HFFc6 (cell line): Measurements from ENCODE around the gene CRTC3. TPM values are rescaled to one million over a fixed set of nuclear protein-coding genes. Genes with fewer than 3 reads are reported as not detected.

ENCODE experiments used
- DNase-seq: peaks from one replicate; pipeline ENCODE4 v3.0.0-alpha.2; 2018
- H3K27ac Mint-ChIP-seq: 2 replicates; pipeline ENCODE4 v1.8.0; 2020; ENCODE audit warnings: mild to moderate bottlenecking, mixed read lengths
- H3K27me3 Mint-ChIP-seq: 2 replicates; pipeline ENCODE4 v1.8.0; 2021; ENCODE audit warnings: mild to moderate bottlenecking, moderate library complexity, mixed read lengths; ENCODE audit not compliant: insufficient read depth
- H3K36me3 Mint-ChIP-seq: 2 replicates; pipeline ENCODE4 v1.8.0; 2021; ENCODE audit warnings: low read depth, mixed read lengths
- H3K4me1 Mint-ChIP-seq: 2 replicates; pipeline ENCODE4 v1.8.0; 2020; ENCODE audit warnings: low read depth, mixed read lengths
- H3K4me3 Mint-ChIP-seq: 2 replicates; pipeline ENCODE4 v1.8.0; 2020; ENCODE audit warnings: mild to moderate bottlenecking, moderate library complexity, mixed read lengths
- H3K9me3 Mint-ChIP-seq: 2 replicates; pipeline ENCODE4 v1.8.0; 2020; ENCODE audit warnings: mild to moderate bottlenecking, mixed read lengths
- total RNA-seq, 6 experiments: library from RNA; stranded (reverse); fragmentation: NEBNext Ultra II Directional; extraction: Animal tissue kit (Norgen Biotek cat#: 25700); gene quantifications; 2 replicates in 1 of 6; 3 replicates in 5 of 6; pipeline ENCODE4 v1.2.3, GENCODE V29; 2021
- TF ChIP-seq, protein P1 (sequence below): fragments of 200-600 bp; sonication (generic); IDR thresholded peaks from 2 replicates; pipeline ENCODE4 v1.5.0; 2021; ENCODE audit warnings: antibody characterized with exemption, mild to moderate bottlenecking

The CRTC3 gene
- total RNA-seq, 6 experiments from 2014 or later = 21.5 to 24.3 (median 23.5) TPM

GRCh38 chr15:90535254-90535653 lies 5.5 kb downstream of the CRTC3 start:
- Mint-ChIP-seq H3K9me3 (no peaks in the 10 kb centered on the region), H3K27ac (peak overlapping the region; percentile 12; the same call in 1 of the 2 replicates), H3K36me3 (peaks cover 16% of the 10 kb centered on the region; the same call in 1 of the 2 replicates), H3K4me1 (peaks cover 64% of the 10 kb centered on the region), H3K27me3 (peaks cover 4% of the 10 kb centered on the region; the same call in 1 of the 2 replicates), H3K4me3 (no peak overlapping the region)
- TF ChIP-seq, protein P1, sequence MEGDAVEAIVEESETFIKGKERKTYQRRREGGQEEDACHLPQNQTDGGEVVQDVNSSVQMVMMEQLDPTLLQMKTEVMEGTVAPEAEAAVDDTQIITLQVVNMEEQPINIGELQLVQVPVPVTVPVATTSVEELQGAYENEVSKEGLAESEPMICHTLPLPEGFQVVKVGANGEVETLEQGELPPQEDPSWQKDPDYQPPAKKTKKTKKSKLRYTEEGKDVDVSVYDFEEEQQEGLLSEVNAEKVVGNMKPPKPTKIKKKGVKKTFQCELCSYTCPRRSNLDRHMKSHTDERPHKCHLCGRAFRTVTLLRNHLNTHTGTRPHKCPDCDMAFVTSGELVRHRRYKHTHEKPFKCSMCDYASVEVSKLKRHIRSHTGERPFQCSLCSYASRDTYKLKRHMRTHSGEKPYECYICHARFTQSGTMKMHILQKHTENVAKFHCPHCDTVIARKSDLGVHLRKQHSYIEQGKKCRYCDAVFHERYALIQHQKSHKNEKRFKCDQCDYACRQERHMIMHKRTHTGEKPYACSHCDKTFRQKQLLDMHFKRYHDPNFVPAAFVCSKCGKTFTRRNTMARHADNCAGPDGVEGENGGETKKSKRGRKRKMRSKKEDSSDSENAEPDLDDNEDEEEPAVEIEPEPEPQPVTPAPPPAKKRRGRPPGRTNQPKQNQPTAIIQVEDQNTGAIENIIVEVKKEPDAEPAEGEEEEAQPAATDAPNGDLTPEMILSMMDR = no peak
- DNase-seq = no peak

DNA sequence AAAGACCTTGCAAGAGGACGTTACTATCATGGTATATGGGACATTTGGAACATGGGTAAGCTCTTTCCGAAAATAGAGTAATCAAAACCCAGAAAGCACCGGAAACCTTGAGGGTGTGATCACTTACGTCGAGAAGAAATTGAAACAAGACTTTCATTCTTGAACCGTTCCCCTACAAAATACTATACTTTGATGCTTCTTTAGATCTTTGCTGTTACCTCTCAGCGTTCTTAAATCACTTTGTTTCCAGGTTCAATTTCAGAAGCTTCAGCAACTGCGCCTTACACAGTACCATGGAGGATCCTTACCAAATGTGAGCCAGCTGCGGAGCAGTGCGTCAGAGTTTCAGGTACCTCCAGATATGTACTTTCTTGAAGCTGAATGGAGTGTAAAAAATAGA lies 10.1 kb downstream of the CRTC3 start:
- Mint-ChIP-seq H3K27me3 (no peaks in the 10 kb centered on the region), H3K4me1 (peaks cover 24% of the 10 kb centered on the region)
- no peak for DNase-seq

GRCh38 chr15:90540768-90541167 lies 11.0 kb downstream of the CRTC3 start:
- peaks cover 12% of the 10 kb centered on the region for H3K36me3 Mint-ChIP-seq
- H3K27ac Mint-ChIP-seq = no peak overlapping the region
- no peaks in the 10 kb centered on the region for H3K27me3 Mint-ChIP-seq
- peaks cover 14% of the 10 kb centered on the region for H3K4me1 Mint-ChIP-seq
- no peak overlapping the region for H3K4me3 Mint-ChIP-seq
- TF ChIP-seq, protein P1 = no peak
- DNase-seq = no peak
- no peaks in the 10 kb centered on the region for H3K9me3 Mint-ChIP-seq

More for the DNA sequence above, 10.1 kb downstream of the CRTC3 start:
- no peak overlapping the region for H3K27ac Mint-ChIP-seq
- H3K36me3 Mint-ChIP-seq = peaks cover 8% of the 10 kb centered on the region
- H3K9me3 Mint-ChIP-seq = no peaks in the 10 kb centered on the region
- TF ChIP-seq, protein P1 = no peak
- H3K4me3 Mint-ChIP-seq = no peak overlapping the region

DNA sequence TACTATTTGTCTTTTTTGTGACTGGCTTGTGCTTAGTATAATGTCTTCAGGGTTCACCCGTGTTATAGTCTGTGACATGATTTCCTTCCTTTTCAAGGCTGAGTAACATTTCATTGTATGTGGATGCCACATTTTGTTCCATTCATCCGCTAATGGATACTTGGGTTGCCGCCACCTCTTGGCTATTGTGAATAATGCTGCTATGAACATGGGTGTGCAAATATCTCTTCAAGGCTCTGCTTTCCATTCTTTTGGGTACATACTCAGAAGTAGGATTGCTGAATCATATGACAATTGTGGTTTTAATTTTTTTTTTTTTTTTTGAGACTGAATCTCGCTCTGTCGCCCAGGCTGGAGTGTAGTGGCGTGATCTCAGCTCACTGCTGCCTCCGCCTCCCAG lies 15.4 kb downstream of the CRTC3 start:
- no peak for DNase-seq
- Mint-ChIP-seq H3K36me3 (peaks cover 17% of the 10 kb centered on the region), H3K4me1 (no peaks in the 10 kb centered on the region), H3K9me3 (no peaks in the 10 kb centered on the region), H3K4me3 (no peak overlapping the region), H3K27me3 (no peaks in the 10 kb centered on the region), H3K27ac (0 out of 2 replicates have a peak overlapping the region, but pooled peaks have one; percentile 20)
- TF ChIP-seq, protein P1 = no peak; the same call in 1 of the 2 replicates

- TF ChIP-seq, protein P1 = no peak
- no peak for DNase-seq
- H3K36me3 Mint-ChIP-seq = peaks cover 32% of the 10 kb centered on the region
- H3K27ac Mint-ChIP-seq = no peak overlapping the region
- H3K27me3 Mint-ChIP-seq = no peaks in the 10 kb centered on the region
- H3K4me3 Mint-ChIP-seq = no peak overlapping the region
- no peaks in the 10 kb centered on the region for H3K9me3 Mint-ChIP-seq
- H3K4me1 Mint-ChIP-seq = peaks cover 22% of the 10 kb centered on the region
Measured at GRCh38 chr15:90547540-90547939, 17.8 kb downstream of the CRTC3 start.

- Mint-ChIP-seq H3K4me1 (peaks cover 47% of the 10 kb centered on the region), H3K27me3 (no peaks in the 10 kb centered on the region), H3K9me3 (no peaks in the 10 kb centered on the region), H3K27ac (peak overlapping the region; percentile 100; the same call in 1 of the 2 replicates), H3K4me3 (no peak overlapping the region), H3K36me3 (peaks cover 18% of the 10 kb centered on the region)
- TF ChIP-seq, protein P1 = no peak
- DNase-seq = no peak
Measured at GRCh38 chr15:90550919-90551318, 21.2 kb downstream of the CRTC3 start.
